Glomerular visceral epithelial cell (primary cell): ENCODE data around the gene MYPOP.
"Not testable (repeated sequence)": the region's sequence is repeated elsewhere in the genome, so short reads cannot be mapped to it uniquely, and the experiment has no call there.

Experiments
- DNase-seq: peaks from one replicate; pipeline ENCODE4 v3.0.0-alpha.2; 2016; ENCODE audit errors: extremely low spot score

MYPOP gene

DNA sequence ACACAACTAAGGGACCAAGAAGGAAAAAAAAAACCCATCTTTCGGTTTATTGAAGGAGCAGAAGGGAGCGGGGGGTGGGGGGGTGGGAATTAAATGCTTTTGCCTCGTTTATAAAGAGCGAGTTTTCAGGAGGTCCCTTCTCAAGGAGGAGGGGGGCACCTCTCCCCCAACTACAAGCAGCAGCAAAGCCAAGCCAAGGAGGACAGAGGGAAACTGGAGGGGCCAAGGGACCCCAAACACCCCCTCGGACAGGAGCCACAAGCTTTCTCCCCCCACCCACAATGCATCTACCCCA lies 18.9 kb downstream of the MYPOP start:
- no peak for DNase-seq

DNA sequence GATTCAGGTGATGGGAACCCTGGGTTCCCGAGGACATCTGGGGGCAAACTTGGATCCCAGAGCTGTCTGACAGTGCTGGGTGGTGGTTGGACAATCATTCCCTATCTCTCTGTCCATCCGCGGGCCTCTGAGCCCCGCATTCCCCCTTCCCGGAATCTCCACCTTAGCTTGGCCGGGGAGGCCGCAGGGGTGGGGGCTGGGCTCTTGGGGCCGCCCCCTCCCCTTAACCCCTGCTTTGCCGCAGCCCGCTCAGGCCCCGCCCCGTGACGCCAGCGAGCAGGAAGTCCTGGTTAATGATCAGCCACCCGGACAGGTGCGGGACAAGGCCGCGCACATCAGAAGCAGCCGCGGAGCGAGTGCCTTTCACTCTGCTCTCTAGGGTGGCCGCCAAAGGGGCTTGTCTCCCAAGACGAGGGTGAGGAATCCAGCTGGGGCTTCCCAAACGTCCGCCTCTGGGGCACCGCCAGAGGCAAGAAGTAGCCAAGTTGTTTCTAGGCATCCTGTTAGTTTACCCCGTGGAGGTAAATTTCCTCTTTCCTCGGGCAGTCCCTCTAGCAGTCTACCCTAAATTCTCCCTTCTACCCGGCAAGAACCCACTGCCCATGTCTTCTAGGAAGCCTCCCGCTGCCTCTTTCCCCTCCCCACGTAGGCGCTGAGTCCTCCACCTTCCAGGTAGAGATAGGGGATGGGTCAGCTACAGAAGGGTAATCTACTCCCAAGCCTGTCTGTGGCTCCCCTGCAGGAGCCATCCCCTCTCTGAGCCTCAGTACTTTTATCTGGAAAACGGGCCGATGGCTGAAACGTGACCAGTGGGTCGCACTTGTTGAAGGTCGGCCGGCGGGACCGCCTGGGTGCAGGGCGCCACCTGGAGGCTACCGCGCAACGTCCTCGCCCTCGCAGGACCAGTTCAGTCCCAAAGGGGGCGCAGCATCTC lies 19.5 kb downstream of the MYPOP start:
- DNase-seq: peak; percentile 90

DNA sequence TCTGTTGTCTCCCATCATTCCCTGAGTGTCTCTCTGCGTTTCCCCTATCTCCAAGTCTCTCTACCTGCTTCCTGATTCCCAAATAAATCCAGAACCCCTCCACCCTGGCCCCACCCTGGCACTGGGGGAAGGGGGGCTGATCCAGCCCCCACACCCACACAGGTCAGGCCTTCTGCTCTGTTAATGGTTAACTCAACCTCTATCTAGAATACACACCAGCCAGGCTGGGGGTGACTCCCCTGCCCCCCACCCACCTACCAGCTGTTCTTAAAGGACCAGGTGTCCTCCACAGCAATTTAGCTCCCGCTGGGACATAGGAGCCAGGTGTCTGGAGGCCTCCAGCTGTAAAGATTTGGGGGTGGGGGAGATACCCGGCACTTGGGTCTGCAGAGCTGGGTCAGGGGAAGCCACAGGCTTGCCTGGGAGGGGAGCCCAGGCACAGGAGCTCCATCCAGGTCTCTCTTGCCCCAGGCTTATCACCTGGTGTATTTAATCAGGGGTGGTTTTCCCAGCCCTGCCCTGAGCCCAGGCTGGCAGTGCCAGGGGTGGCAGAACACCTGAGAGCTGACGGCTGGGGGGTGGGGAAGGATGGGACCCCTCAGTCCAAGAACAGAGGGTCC lies 20.4 kb downstream of the MYPOP start:
- peak; percentile 37 for DNase-seq

- no peak for DNase-seq
These were observed 21.1 kb downstream of the MYPOP start for GRCh38 chr19:45881082-45881908.

- no peak for DNase-seq
These were observed 22.4 kb downstream of the MYPOP start for GRCh38 chr19:45879971-45880370.

GRCh38 chr19:45879055-45879454 lies 23.4 kb downstream of the MYPOP start:
- no peak for DNase-seq

- DNase-seq: no peak
These were observed 24.2 kb downstream of the MYPOP start for GRCh38 chr19:45878043-45878794.

DNA sequence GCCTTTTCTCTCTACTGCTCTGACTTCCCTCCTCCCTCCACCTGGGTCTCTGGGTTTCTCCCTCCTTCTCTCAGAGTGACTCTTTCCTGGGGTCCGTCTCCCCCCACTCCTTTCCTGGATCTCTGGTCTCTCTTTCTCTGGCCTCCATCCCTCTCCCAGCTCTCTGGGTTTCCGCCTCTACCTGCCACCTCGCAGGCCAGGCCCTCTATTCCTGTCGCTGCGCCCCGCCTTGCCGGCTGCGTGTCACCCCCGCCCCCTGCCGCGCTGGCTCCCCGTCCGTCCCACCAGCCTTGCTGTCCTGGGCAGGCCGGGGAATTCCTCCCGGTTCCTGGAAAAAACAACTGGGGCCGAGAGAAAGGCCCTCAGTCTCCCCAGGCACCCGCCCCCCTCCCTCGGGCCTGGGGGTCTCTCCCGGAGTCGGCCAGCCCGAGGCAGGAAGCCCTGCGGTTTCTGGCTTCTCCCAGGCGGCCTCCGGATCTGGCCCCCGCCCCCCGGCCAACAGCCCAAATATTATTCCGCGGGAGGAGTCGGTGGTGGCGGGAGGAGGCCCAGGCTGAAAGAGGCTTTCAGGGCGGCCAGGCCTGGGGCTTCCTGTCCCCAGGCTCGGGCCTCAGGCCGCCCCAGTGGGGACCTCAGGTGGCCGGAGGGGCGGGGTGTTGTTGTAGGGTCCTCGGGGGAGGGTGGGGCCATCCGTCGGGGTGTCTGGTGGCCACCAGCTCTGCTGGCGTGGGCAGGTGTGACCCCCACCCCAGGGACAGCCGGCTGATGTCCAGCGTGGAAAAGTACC lies 25.8 kb downstream of the MYPOP start:
- DNase-seq: peak; percentile 75

DNA sequence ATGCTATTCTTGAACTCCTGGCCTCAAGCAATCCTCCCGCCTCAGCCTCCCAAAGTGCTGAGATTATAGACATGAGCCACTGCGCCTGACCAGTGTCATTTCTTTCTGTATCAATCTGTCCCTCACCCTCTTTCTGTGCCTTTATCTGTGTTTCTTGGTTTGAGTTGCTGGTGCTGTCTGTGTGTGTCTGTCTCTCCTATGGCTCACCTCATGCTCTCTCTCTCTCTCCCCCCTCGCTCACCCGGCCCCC lies 26.3 kb downstream of the MYPOP start:
- DNase-seq: no peak

DNA sequence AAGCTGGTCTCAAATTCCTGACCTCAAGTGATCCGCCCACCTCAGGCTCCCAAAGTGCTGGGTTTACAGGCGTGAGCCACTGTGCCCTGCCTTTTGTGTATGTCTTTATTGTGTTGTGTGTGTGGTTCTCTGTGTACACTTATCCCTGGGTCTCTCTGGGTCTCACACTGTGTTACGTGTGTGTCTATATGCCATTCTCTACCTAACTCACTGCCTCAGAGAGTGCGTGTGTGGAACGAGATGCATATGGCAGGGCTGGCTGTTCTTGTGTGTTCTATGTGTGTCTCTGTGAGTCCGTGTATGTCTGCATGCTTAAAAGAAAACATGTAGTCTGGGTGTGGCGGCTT lies 27.8 kb downstream of the MYPOP start:
- DNase-seq: no peak

DNA sequence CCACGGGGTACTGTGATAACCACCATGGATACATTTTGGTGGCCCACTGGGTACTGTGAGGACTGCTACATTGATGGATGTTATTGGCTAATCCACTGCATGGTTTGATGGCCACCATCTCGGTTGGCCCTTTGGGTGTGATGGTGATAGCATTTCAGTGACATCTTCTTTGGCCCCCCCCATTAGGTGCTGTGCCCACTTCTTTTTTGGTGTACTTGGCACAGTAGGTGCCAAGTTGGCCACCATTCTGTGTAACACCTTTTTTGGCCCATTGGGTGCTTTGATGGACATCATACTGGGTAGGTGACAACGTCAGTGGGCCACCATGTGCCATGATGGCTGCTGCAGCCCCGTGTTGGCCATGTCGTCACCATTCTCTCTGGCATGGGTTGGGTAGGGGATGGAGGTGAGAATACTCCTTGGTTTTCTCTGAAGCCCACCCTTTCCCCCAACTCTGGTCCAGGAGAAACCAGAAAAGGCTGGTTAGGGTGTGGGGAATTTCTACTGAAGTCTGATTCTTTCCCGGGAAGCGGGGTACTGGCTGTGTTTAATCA lies 29.1 kb downstream of the MYPOP start:
- DNase-seq: no peak

GRCh38 chr19:45872095-45872919 lies 30.1 kb downstream of the MYPOP start:
- DNase-seq: no peak

DNA sequence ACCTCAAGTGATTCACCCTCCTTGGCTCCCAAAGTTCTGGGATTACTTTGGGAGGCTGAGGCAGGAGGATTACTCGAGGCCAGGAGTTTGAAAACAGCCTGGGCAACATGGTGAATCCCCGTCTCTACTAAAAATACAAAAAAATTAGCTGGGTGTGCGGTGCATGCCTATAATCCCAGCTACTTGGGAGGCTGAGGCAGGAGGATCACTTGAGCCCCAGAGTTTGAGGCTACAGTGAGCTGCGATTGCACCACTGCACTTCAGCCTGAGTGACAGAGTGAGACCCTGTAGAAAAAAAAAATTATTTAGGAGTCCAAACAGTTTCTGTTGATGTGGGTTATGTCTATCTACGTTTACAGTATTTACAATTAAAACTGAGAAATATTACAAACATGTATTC lies 31.6 kb downstream of the MYPOP start:
- DNase-seq: no peak

GRCh38 chr19:45867241-45867640 lies 35.2 kb downstream of the MYPOP start:
- not testable (repeated sequence) for DNase-seq

- no peak for DNase-seq
These were observed 35.8 kb downstream of the MYPOP start for GRCh38 chr19:45866400-45867176.

- no peak for DNase-seq
These were observed 37.0 kb downstream of the MYPOP start for GRCh38 chr19:45865269-45865948.

GRCh38 chr19:45864629-45865082 lies 37.8 kb downstream of the MYPOP start:
- no peak for DNase-seq

GRCh38 chr19:45863840-45864628 lies 38.4 kb downstream of the MYPOP start, which contains the start of gene FOXA3:
FOXA3 (plus strand) TSS chr19:45864326; CDS start chr19:45864457, 131 bp downstream.
- peak; percentile 69 for DNase-seq
